ENCODE results near the gene SARDH. TPM values are rescaled to one million over a fixed set of nuclear protein-coding genes. Genes with fewer than 3 reads are reported as not detected.
"Not testable (repeated sequence)": the region's sequence is repeated elsewhere in the genome, so short reads cannot be mapped to it uniquely, and the experiment has no call there.

SARDH gene
- total RNA-seq, 1 donor from 2014 or later = 12.9 TPM

DNA sequence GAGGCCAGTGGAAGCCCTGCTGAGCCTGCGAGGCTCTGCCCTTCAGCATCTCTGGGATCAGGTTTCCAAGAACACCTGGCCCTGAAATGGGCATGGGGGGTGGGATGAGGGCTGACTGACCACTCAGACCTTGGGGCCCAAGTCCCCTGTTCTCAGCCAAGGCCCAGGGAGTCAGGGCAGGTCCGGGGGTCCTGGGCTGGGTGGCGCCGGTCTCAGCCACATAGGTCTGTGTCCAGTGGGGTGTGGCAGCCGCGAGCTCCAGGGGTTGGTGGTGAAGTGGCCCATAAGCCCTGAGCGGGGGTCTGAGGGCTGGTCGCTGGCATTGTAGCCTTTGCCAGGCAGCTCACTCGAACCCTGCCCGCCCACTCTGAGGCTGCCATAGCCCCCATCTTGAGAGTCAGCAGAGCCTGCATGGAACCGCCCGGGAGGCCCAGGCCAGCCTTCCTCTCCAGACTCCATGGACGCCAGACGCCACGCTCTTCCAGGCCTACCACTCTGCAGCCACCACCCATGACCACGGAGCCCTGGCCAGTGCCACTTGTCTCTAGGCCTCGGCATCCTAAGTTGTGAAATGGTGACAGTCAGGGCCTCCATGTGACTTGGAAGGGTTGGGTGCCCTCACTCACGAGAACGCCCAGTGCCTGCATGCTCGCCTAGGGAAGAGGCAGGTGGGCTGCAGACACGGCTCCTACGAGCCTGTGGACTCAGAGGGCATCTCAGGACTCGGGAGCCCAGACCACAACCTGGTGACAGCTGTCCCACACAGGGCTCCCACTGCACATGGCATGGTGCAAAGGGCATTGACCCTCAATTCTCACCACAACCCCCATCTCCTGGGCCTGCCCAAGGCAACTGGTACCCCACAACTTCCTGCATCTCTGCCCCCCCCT is 108.7 kb downstream of the SARDH start:
- Mint-ChIP-seq H3K9me3 (peaks cover 22% of the 10 kb centered on the region), H3K4me1 (peaks cover 10% of the 10 kb centered on the region), H3K27ac (no peak overlapping the region), H3K4me3 (no peak overlapping the region), H3K36me3 (no peaks in the 10 kb centered on the region), H3K27me3 (ENCODE audit: low read depth) (peaks cover 12% of the 10 kb centered on the region)
- TF ChIP-seq, protein P1, sequence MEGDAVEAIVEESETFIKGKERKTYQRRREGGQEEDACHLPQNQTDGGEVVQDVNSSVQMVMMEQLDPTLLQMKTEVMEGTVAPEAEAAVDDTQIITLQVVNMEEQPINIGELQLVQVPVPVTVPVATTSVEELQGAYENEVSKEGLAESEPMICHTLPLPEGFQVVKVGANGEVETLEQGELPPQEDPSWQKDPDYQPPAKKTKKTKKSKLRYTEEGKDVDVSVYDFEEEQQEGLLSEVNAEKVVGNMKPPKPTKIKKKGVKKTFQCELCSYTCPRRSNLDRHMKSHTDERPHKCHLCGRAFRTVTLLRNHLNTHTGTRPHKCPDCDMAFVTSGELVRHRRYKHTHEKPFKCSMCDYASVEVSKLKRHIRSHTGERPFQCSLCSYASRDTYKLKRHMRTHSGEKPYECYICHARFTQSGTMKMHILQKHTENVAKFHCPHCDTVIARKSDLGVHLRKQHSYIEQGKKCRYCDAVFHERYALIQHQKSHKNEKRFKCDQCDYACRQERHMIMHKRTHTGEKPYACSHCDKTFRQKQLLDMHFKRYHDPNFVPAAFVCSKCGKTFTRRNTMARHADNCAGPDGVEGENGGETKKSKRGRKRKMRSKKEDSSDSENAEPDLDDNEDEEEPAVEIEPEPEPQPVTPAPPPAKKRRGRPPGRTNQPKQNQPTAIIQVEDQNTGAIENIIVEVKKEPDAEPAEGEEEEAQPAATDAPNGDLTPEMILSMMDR (IDR thresholded peaks at IDR 0.05; ENCODE audit: unreplicated experiment) = no peak
- DNase-seq (ENCODE audit: low spot score in 2 of 2, unreplicated experiment in 2 of 2) = no peak

DNA sequence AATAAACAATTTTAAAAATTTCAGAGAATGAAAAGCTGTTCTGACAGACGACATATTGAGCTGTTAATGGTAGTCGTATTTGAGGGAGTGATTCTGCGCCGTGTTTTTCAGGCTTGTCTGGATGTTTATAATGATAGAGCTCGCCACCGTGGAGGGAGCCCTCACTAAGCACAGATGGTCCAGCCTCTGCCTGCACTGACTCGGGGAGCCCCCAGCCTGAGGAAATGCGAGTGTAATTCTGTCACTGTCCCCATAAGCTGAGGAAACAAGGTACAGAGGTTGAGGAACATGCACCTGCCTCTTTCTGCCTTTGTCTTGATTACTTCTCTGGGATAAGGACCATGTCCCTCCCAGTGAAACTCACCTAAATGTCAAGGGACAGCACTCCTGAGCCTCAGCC is 109.4 kb downstream of the SARDH start:
- no peak for DNase-seq (ENCODE audit: low spot score in 2 of 2, unreplicated experiment in 2 of 2)
- Mint-ChIP-seq H3K27me3 (ENCODE audit: low read depth) (peaks cover 13% of the 10 kb centered on the region), H3K9me3 (peaks cover 22% of the 10 kb centered on the region), H3K27ac (no peak overlapping the region), H3K4me3 (no peak overlapping the region), H3K4me1 (peaks cover 6% of the 10 kb centered on the region), H3K36me3 (no peaks in the 10 kb centered on the region)
- TF ChIP-seq, protein P1 (IDR thresholded peaks at IDR 0.05; ENCODE audit: unreplicated experiment) = no peak

DNA sequence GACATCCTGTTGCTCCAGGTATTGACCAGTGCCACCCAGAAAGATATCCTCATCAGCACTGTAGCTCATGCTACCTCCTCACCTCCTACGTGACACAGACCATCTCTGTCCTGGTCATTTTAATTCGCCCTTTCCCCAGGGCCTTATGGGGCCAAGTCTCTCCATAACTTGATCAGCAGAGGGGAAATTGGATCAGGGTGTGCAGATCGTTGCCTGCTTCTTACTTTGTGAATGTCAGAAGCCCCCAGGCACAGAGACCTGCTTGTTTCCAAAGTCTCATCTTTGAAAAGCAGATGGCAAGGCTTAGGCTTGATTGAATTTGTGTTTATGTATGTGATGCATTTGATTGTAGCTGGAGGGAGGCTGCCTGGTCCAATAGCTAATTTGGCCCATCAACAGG is 110.8 kb downstream of the SARDH start:
- DNase-seq (ENCODE audit: low spot score in 2 of 2, unreplicated experiment in 2 of 2) = no peak
- no peak overlapping the region for H3K27ac Mint-ChIP-seq
- peaks cover 27% of the 10 kb centered on the region for H3K27me3 Mint-ChIP-seq (ENCODE audit: low read depth)
- TF ChIP-seq, protein P1 (IDR thresholded peaks at IDR 0.05; ENCODE audit: unreplicated experiment) = no peak
- H3K4me1 Mint-ChIP-seq = no peaks in the 10 kb centered on the region
- H3K36me3 Mint-ChIP-seq = no peaks in the 10 kb centered on the region
- peaks cover 22% of the 10 kb centered on the region for H3K9me3 Mint-ChIP-seq
- no peak overlapping the region for H3K4me3 Mint-ChIP-seq

DNA sequence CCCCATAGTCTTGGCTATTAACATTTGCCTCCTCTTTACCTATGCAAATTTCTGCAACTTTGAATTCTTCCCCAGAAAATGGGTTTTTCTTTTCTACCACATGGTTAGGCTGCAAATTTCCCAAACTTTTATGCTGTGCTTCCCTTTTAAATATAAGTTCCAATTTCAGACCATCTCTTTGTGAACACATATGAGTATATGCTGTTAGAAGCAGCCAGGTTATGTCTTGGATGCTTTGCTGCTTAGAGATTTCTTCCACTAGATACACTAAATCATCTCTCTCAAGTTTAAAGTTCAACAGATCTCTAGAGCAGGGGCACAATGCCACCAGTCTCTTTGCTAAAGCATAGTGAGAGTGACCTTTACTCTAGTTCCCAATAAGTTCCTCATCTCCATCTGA is 112.1 kb downstream of the SARDH start:
- H3K36me3 Mint-ChIP-seq; DNase-seq (ENCODE audit: low spot score in 2 of 2, unreplicated experiment in 2 of 2); H3K4me1 Mint-ChIP-seq; H3K4me3 Mint-ChIP-seq; H3K27ac Mint-ChIP-seq: not testable (repeated sequence)
- Mint-ChIP-seq H3K9me3 (peaks cover 22% of the 10 kb centered on the region), H3K27me3 (ENCODE audit: low read depth) (peaks cover 39% of the 10 kb centered on the region)

DNA sequence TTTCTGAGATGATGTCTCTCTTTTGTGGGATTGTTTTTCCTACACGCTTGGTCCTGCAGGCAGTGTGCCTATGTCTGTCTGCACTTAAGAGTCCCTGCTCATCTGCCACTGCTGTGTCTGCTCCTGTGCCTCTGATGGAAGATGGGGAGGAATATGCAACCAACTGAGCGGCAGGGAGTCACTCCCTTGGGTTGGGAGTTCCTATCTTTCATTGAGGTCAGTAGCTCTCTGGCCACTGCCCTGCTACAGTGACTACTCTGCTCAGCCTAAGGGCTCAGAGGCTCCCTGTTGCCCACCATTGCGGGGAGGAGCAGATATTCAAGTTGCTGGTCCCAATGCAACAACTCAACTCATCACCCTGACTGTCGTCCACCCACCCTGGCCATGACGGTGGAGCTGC is 115.6 kb downstream of the SARDH start:
- no peaks in the 10 kb centered on the region for H3K4me1 Mint-ChIP-seq
- peaks cover 22% of the 10 kb centered on the region for H3K9me3 Mint-ChIP-seq
- H3K4me3 Mint-ChIP-seq = no peak overlapping the region
- no peaks in the 10 kb centered on the region for H3K36me3 Mint-ChIP-seq
- no peak overlapping the region for H3K27ac Mint-ChIP-seq
- H3K27me3 Mint-ChIP-seq (ENCODE audit: low read depth) = peaks cover 68% of the 10 kb centered on the region
- no peak for DNase-seq (ENCODE audit: low spot score in 2 of 2, unreplicated experiment in 2 of 2)
- TF ChIP-seq, protein P1 (IDR thresholded peaks at IDR 0.05; ENCODE audit: unreplicated experiment) = no peak

DNA sequence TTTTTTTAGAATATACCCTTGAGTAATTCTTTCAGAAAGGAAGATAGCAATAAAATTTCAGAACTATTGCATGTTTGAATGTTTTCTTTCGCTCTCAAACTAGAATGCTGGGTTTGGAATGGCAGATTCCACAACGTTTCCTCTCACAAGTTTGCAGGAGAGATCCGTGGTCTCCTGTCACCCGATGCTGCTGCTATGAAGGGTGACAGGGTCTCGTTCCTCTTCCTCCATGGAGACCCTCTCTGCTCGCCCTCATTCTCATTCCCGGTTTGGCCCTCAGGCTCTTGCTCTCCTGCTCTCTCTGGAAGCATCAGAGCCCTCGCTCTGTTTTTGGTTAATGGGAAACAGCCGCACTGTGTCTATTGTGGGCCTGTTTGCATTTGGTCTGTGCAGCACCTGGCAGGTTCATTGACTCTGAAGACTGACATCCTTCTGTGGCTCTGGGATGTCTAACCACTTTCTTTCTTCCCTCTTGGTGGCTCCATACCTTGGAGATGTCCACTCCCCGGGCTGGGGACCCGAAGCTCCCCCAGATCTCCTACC is 116.4 kb downstream of the SARDH start:
- H3K36me3 Mint-ChIP-seq = no peaks in the 10 kb centered on the region
- H3K27ac Mint-ChIP-seq = no peak overlapping the region
- H3K9me3 Mint-ChIP-seq = peaks cover 15% of the 10 kb centered on the region
- TF ChIP-seq, protein P1 (IDR thresholded peaks at IDR 0.05; ENCODE audit: unreplicated experiment) = no peak
- H3K4me1 Mint-ChIP-seq = no peaks in the 10 kb centered on the region
- peaks cover 70% of the 10 kb centered on the region for H3K27me3 Mint-ChIP-seq (ENCODE audit: low read depth)
- H3K4me3 Mint-ChIP-seq = no peak overlapping the region
- no peak for DNase-seq (ENCODE audit: low spot score in 2 of 2, unreplicated experiment in 2 of 2)

Measured in mesothelial cell of epicardium (in vitro differentiated cells).